HCT116 (cell line): Measurements from ENCODE around the gene ARL2. TPM values are rescaled to one million over a fixed set of nuclear protein-coding genes. Genes with fewer than 3 reads are reported as not detected.
"Not testable (repeated sequence)": the region's sequence is repeated elsewhere in the genome, so short reads cannot be mapped to it uniquely, and the experiment has no call there.

ENCODE experiments used
- ATAC-seq: fragments of 200-7000 bp; cut with Tn5 transposase; 2 replicates; pipeline ENCODE4 v1.9.1; 2020; ENCODE audit warnings: mild to moderate bottlenecking, moderate library complexity
- BruUV-seq: library from RNA; stranded (reverse); fragments of 400-500 nt; replicated peaks from 2 replicates; lab custom pipeline; 2021; lab: Mats Ljungman, UMichigan
- CTCF ChIA-PET: fragments of 300-600 bp; sonication (Branson Sonifier 250); formaldehyde crosslinking; loops from one replicate; lab custom pipeline; 2021; ENCODE audit warnings: antibody characterized with exemption; lab: Charles Lee
- POLR2A ChIA-PET: fragments of 300-600, 350-600 bp; sonication (Branson Sonifier 250); formaldehyde crosslinking; loops from one replicate; lab custom pipeline; 2021; ENCODE audit warnings: antibody characterized with exemption; lab: Charles Lee
- RAD21 ChIA-PET, 2 experiments: fragments of 300-600 bp; sonication (Branson Sonifier 250); formaldehyde crosslinking; loops; one replicate each; lab custom pipeline; 2023; ENCODE audit warnings: low total read pairs in 2 of 2; ENCODE audit not compliant: uncharacterized antibody in 2 of 2, unreplicated experiment in 2 of 2, low non-redundant PET in 1 of 2; lab: Charles Lee
- DNase-seq: peaks from one replicate; pipeline ENCODE4 v3.0.0-alpha.2; 2010; ENCODE audit warnings: low read depth, low spot score
- H2AFZ ChIP-seq: fragments of 200-600 bp; shearing (Covaris generic), sonication (generic); 2 replicates; pipeline ENCODE4 v1.6.1; 2017; ENCODE audit warnings: low read depth, mixed run types, mixed read lengths, antibody characterized with exemption, low read length; ENCODE audit not compliant: poor library complexity, severe bottlenecking
- H3K27ac ChIP-seq: 2 replicates; pipeline ENCODE4 v1.5.1; 2012; ENCODE audit warnings: low read depth, low read length
- H3K27me3 ChIP-seq: fragments of 200-600 bp; sonication (generic); 2 replicates; pipeline ENCODE4 v1.6.1; 2016; ENCODE audit warnings: mixed run types, low read length, mixed read lengths; ENCODE audit not compliant: insufficient read depth
- H3K36me3 ChIP-seq, 2 experiments: fragments of 200-500 bp in 1 of 2; fragments of 200-600 bp in 1 of 2; sonication (Bioruptor generic) in 1 of 2; sonication (generic) in 1 of 2; 2 replicates each; pipeline versions ENCODE4 v1.5.1 to v1.6.1; 2014 to 2016; ENCODE audit warnings: low read length in 2 of 2, inconsistent platforms in 1 of 2, mixed read lengths in 1 of 2, mixed run types in 1 of 2; ENCODE audit not compliant: insufficient read depth in 2 of 2, control insufficient read depth in 1 of 2
- H3K4me1 ChIP-seq, 2 experiments: fragments of 200-600 bp in 1 of 2; sonication (generic) in 1 of 2; 2 replicates each; pipeline versions ENCODE4 v1.5.1 to v1.6.1; 2012 to 2017; ENCODE audit warnings: low read length in 2 of 2, inconsistent platforms in 1 of 2, mild to moderate bottlenecking in 1 of 2, mixed read lengths in 1 of 2, mixed run types in 1 of 2, moderate library complexity in 1 of 2; ENCODE audit not compliant: insufficient read depth in 2 of 2, control insufficient read depth in 1 of 2
- H3K4me2 ChIP-seq: fragments of 200-600 bp; sonication (generic); 2 replicates; pipeline ENCODE4 v1.6.1; 2017; ENCODE audit warnings: mixed run types, low read length, mixed read lengths
- H3K4me3 ChIP-seq, 2 experiments: fragments of 200-600 bp in 1 of 2; sonication (generic) in 1 of 2; replicated peaks in 1 of 2; 2 replicates each; pipeline ENCODE4 v1.5.1; 2011 to 2016; ENCODE audit warnings: low read length in 2 of 2, control low read depth in 1 of 2, low read depth in 1 of 2, mild to moderate bottlenecking in 1 of 2, mixed read lengths in 1 of 2, mixed run types in 1 of 2
- H3K79me2 ChIP-seq: fragments of 200-600 bp; sonication (generic); 2 replicates; pipeline ENCODE4 v1.6.1; 2017; ENCODE audit warnings: mild to moderate bottlenecking, mixed run types, low read length, moderate library complexity, mixed read lengths; ENCODE audit not compliant: insufficient read depth
- H3K9ac ChIP-seq: fragments of 200-600 bp; sonication (generic); 2 replicates; pipeline ENCODE4 v1.6.1; 2016; ENCODE audit warnings: low read length, mixed read lengths
- H3K9me2 ChIP-seq: fragments of 200-600 bp; sonication (generic), shearing (Covaris generic); 2 replicates; pipeline ENCODE4 v1.6.1; 2017; ENCODE audit warnings: mixed run types, mild to moderate bottlenecking, moderate library complexity; ENCODE audit not compliant: insufficient read depth
- H3K9me3 ChIP-seq, 2 experiments: fragments of 200-500 bp in 1 of 2; fragments of 200-600 bp in 1 of 2; sonication (Bioruptor generic) in 1 of 2; sonication (generic) in 1 of 2; 2 replicates each; pipeline ENCODE4 v1.6.1; 2014 to 2017; ENCODE audit warnings: low read length in 2 of 2, mixed read lengths in 2 of 2, inconsistent platforms in 1 of 2, low read depth in 1 of 2, mild to moderate bottlenecking in 1 of 2, mixed run types in 1 of 2, moderate library complexity in 1 of 2; ENCODE audit not compliant: control insufficient read depth in 1 of 2, insufficient read depth in 1 of 2
- H4K20me1 ChIP-seq: fragments of 200-600 bp; sonication (generic), shearing (Covaris generic); 2 replicates; pipeline ENCODE4 v1.6.1; 2017; ENCODE audit warnings: mixed run types, mild to moderate bottlenecking, moderate library complexity; ENCODE audit not compliant: insufficient read depth
- CBX3 ChIP-seq: IDR thresholded peaks from 2 replicates; pipeline ENCODE4 v1.6.1; 2012; ENCODE audit warnings: low read depth
- CEBPB ChIP-seq: IDR thresholded peaks from 2 replicates; pipeline ENCODE4 v1.6.1; 2012; ENCODE audit warnings: low read depth
- EGR1 ChIP-seq: IDR thresholded peaks from 2 replicates; pipeline ENCODE4 v1.6.1; 2012; ENCODE audit warnings: low read depth
- EZH2phosphoT487 ChIP-seq: fragments of 200-600 bp; IDR thresholded peaks from 2 replicates; pipeline ENCODE4 v1.6.1; 2018; ENCODE audit warnings: antibody characterized with exemption, borderline replicate concordance
- JUND ChIP-seq: IDR thresholded peaks from 2 replicates; pipeline ENCODE4 v1.6.1; 2012
- POLR2AphosphoS5 ChIP-seq: IDR thresholded peaks from 2 replicates; pipeline ENCODE4 v1.6.1; 2011; ENCODE audit warnings: mild to moderate bottlenecking, low read depth, low read length, moderate library complexity
- REST ChIP-seq: IDR thresholded peaks from 2 replicates; pipeline ENCODE4 v1.6.1; 2012; ENCODE audit warnings: low read depth
- SIN3A ChIP-seq: IDR thresholded peaks from 2 replicates; pipeline ENCODE4 v1.6.1; 2012; ENCODE audit warnings: low read depth
- SP1 ChIP-seq: IDR thresholded peaks from 2 replicates; pipeline ENCODE4 v1.6.1; 2012; ENCODE audit warnings: low read depth
- SRF ChIP-seq: IDR thresholded peaks from 2 replicates; pipeline ENCODE4 v1.6.1; 2012; ENCODE audit warnings: low read depth
- intact Hi-C: fragments of 100-400 bp; cut with micrococcal nuclease; formaldehyde crosslinking; loops from 2 replicates; pipeline ENCODE4 v1.10.0; 2022
- total RNA-seq: library from RNA; stranded (reverse); gene quantifications from one replicate; pipeline ENCODE4 v1.2.1, GENCODE V29; 2021; ENCODE audit not compliant: unreplicated experiment

The ARL2 gene
- total RNA-seq, 1 experiment from 2014 or later = 68.7 TPM

GRCh38 chr11:65003282-65003681 is 10.7 kb upstream of the ARL2 start:
- DNase-seq (no peak), ATAC-seq (no peak)
- POLR2A ChIA-PET = no interaction called here

DNA sequence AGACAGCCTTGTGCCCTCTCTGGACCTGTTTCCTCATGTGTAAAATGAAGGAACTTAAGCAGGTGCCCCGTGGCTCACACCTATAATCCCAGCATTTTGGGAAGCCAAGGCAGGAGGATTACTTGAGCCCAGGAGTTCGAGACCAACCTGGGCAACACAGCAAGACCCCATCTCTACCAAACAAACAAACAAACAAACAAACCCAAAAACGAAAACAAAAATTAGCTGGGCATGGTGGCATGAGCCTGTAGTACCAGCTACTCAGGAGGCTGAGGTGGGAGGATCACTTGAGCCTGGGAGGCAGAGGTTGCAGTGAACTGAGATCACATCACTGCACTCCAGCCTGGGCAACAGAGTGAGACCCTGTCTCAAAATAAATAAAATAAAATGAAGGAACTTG is 10.0 kb upstream of the ARL2 start:
- CTCF ChIA-PET, H3K9me3 ChIP-seq, H3K27me3 ChIP-seq, intact Hi-C loops, H3K4me2 ChIP-seq, POLR2A ChIA-PET, H3K27ac ChIP-seq, H3K9me2 ChIP-seq, H3K79me2 ChIP-seq, BruUV-seq, H4K20me1 ChIP-seq, RAD21 ChIA-PET, H3K4me3 ChIP-seq, DNase-seq, ATAC-seq, H3K9ac ChIP-seq, H2AFZ ChIP-seq, H3K36me3 ChIP-seq: not testable (repeated sequence)
- H3K4me1 ChIP-seq = peaks cover 11 to 38% of the 10 kb centered on the region in 2 experiments

More at GRCh38 chr11:65003282-65003681, 10.7 kb upstream of the ARL2 start:
- RAD21 ChIA-PET = no interaction called here
- TF ChIP-seq SIN3A = no peak
- no peak for TF ChIP-seq EZH2phosphoT487
- TF ChIP-seq JUND = no peak
- no peak for TF ChIP-seq SP1
- TF ChIP-seq CBX3 = no peak
- no peak for TF ChIP-seq EGR1
- TF ChIP-seq CEBPB = no peak
- TF ChIP-seq POLR2AphosphoS5 = no peak
- TF ChIP-seq REST = no peak; the same call in 1 of the 2 replicates
- no peak for TF ChIP-seq SRF
- TF ChIP-seq, all 23 proteins: peak for 0
- Histone ChIP-seq H3K4me1 (peaks cover 16 to 42% of the 10 kb centered on the region in 2 experiments), H3K36me3 (no peaks in the 10 kb centered on the region), H2AFZ (no peak overlapping the region), H3K9me3 (no peaks in the 10 kb centered on the region), H3K27me3 (no peaks in the 10 kb centered on the region), H3K27ac (no peak overlapping the region), H4K20me1 (no peaks in the 10 kb centered on the region), H3K9me2 (no peaks in the 10 kb centered on the region), H3K4me3 (no peak overlapping the region), H3K79me2 (no peaks in the 10 kb centered on the region), H3K4me2 (no peak overlapping the region), H3K9ac (no peak overlapping the region)
- no TSS peak for BruUV-seq
- intact Hi-C loops = no loop called here
- CTCF ChIA-PET = no interaction called here
